SK-N-SH treated with all-trans-retinoic acid at 6 μM for 48 hours (cell line): ENCODE measurements around the gene WASF3.

Source experiments
- ATAC-seq: fragments of 200-7000 bp; cut with Tn5 transposase; 3 replicates; pipeline ENCODE4 v1.9.1; 2020; ENCODE audit warnings: mild to moderate bottlenecking, moderate library complexity
- ARNTL ChIP-seq: fragments of 450-650 bp; formaldehyde crosslinking; IDR thresholded peaks from 2 replicates; pipeline ENCODE4 v1.5.0; 2020; ENCODE audit warnings: low read depth, mild to moderate bottlenecking, moderate library complexity, borderline replicate concordance
- CREB5 ChIP-seq: fragments of 250-450 bp; sonication (Bioruptor Pico); IDR thresholded peaks from 2 replicates; pipeline ENCODE4 v1.5.1; 2020; ENCODE audit warnings: low read depth, mild to moderate bottlenecking, moderate library complexity
- CSDC2 ChIP-seq: fragments of 250-450 bp; sonication (Bioruptor Pico); IDR thresholded peaks from 2 replicates; pipeline ENCODE4 v1.5.0; 2020; ENCODE audit warnings: mild to moderate bottlenecking, moderate library complexity
- CSRNP3 ChIP-seq: fragments of 250-450 bp; sonication (Bioruptor Pico); IDR thresholded peaks from 2 replicates; pipeline ENCODE4 v1.5.1; 2021; ENCODE audit warnings: mild to moderate bottlenecking, moderate library complexity
- ESRRG ChIP-seq: fragments of 250-450 bp; sonication (Bioruptor Pico); IDR thresholded peaks from 2 replicates; pipeline ENCODE4 v1.6.1; 2021; ENCODE audit warnings: mild to moderate bottlenecking
- GLIS3 ChIP-seq: fragments of 250-450 bp; sonication (Bioruptor Pico); IDR thresholded peaks from 2 replicates; pipeline ENCODE4 v1.5.0; 2020; ENCODE audit warnings: mild to moderate bottlenecking, moderate library complexity
- ISL1 ChIP-seq: fragments of 250-450 bp; sonication (Bioruptor Pico); IDR thresholded peaks from 2 replicates; pipeline ENCODE4 v2.1.2; 2022; ENCODE audit warnings: mild to moderate bottlenecking, moderate library complexity
- OSR1 ChIP-seq: fragments of 250-450 bp; sonication (Bioruptor Pico); IDR thresholded peaks from 2 replicates; pipeline ENCODE4 v1.8.0; 2022; ENCODE audit warnings: moderate library complexity, mild to moderate bottlenecking, inconsistent platforms
- PPARA ChIP-seq: fragments of 250-450 bp; sonication (Bioruptor Pico); IDR thresholded peaks from 2 replicates; pipeline ENCODE4 v1.5.0; 2020; ENCODE audit warnings: mild to moderate bottlenecking, borderline replicate concordance
- SNAI2 ChIP-seq: fragments of 250-450 bp; sonication (Bioruptor Pico); IDR thresholded peaks from 2 replicates; pipeline ENCODE4 v1.5.0; 2020; ENCODE audit warnings: mild to moderate bottlenecking, moderate library complexity
- TCF4 ChIP-seq: fragments of 250-450 bp; sonication (Bioruptor Pico); IDR thresholded peaks from 2 replicates; pipeline ENCODE4 v1.8.0; 2021; ENCODE audit warnings: mild to moderate bottlenecking, moderate library complexity, borderline replicate concordance
- TOX ChIP-seq: fragments of 250-450 bp; sonication (Bioruptor Pico); IDR thresholded peaks from 2 replicates; pipeline ENCODE4 v1.8.0; 2021; ENCODE audit warnings: mild to moderate bottlenecking, moderate library complexity, borderline replicate concordance
- TSHZ2 ChIP-seq: fragments of 250-450 bp; sonication (Bioruptor Pico); IDR thresholded peaks from 2 replicates; pipeline ENCODE4 v1.5.0; 2020; ENCODE audit warnings: mild to moderate bottlenecking, moderate library complexity
- ZC3H10 ChIP-seq: fragments of 250-450 bp; sonication (Bioruptor Pico); IDR thresholded peaks from 2 replicates; pipeline ENCODE4 v1.5.1; 2021; ENCODE audit warnings: mild to moderate bottlenecking, moderate library complexity
- ZFP3 ChIP-seq: fragments of 250-450 bp; sonication (Bioruptor Pico); IDR thresholded peaks from 2 replicates; pipeline ENCODE4 v1.5.0; 2020; ENCODE audit warnings: mild to moderate bottlenecking, moderate library complexity
- ZFP30 ChIP-seq: fragments of 450-650 bp; formaldehyde crosslinking; IDR thresholded peaks from 2 replicates; pipeline ENCODE4 v1.5.0; 2022; ENCODE audit warnings: mild to moderate bottlenecking, moderate library complexity
- ZNF565 ChIP-seq: fragments of 450-650 bp; formaldehyde crosslinking; conservative IDR thresholded peaks from 2 replicates; pipeline ENCODE4 v1.5.0; 2020; ENCODE audit warnings: low read depth, mild to moderate bottlenecking, moderate library complexity
- ZNF70 ChIP-seq: fragments of 450-650 bp; formaldehyde crosslinking; IDR thresholded peaks from 2 replicates; pipeline ENCODE4 v1.5.0; 2020; ENCODE audit warnings: mild to moderate bottlenecking, moderate library complexity
- ZNF8 ChIP-seq: fragments of 450-650 bp; formaldehyde crosslinking; IDR thresholded peaks from 2 replicates; pipeline ENCODE4 v1.5.0; 2020; ENCODE audit warnings: mild to moderate bottlenecking, moderate library complexity

WASF3 gene

GRCh38 chr13:26698392-26699196, 141.1 kb downstream of the WASF3 start:
- no peak for TF ChIP-seq CREB5 (CRISPR knock-in tag)
- TF ChIP-seq ESRRG (CRISPR knock-in tag), result no peak
- no peak for TF ChIP-seq GLIS3 (CRISPR knock-in tag)
- TF ChIP-seq ZNF565 (CRISPR knock-in tag), result no peak
- no peak for TF ChIP-seq ZNF8 (CRISPR knock-in tag)
- TF ChIP-seq OSR1, result no peak
- peak; percentile 95 for ATAC-seq

GRCh38 chr13:26699197-26699490, 141.7 kb downstream of the WASF3 start:
- no peak for ATAC-seq
- TF ChIP-seq ZC3H10 (CRISPR knock-in tag), result no peak
- TF ChIP-seq CSRNP3 (CRISPR knock-in tag), result no peak
- no peak for TF ChIP-seq ISL1
- TF ChIP-seq TCF4, result no peak
- no peak for TF ChIP-seq SNAI2 (CRISPR knock-in tag)
- no peak for TF ChIP-seq TOX
- no peak for TF ChIP-seq ZFP30
- TF ChIP-seq, all 23 proteins: peak for 0

- no peak for ATAC-seq
- TF ChIP-seq CSRNP3 (CRISPR knock-in tag), result no peak
- TF ChIP-seq ESRRG (CRISPR knock-in tag), result no peak
- TF ChIP-seq ZNF565 (CRISPR knock-in tag), result no peak
- TF ChIP-seq TOX, result no peak
- no peak for TF ChIP-seq GLIS3 (CRISPR knock-in tag)
- no peak for TF ChIP-seq ISL1
- TF ChIP-seq CREB5 (CRISPR knock-in tag), result no peak
- no peak for TF ChIP-seq TCF4
- TF ChIP-seq PPARA (CRISPR knock-in tag), result no peak
- TF ChIP-seq ARNTL, result no peak
These were observed 148.1 kb downstream of the WASF3 start for GRCh38 chr13:26705536-26705935.

- ATAC-seq, result no peak
- TF ChIP-seq TCF4 (no peak), ISL1 (no peak), ZFP30 (no peak), ZNF70 (CRISPR knock-in tag) (no peak), ZNF8 (CRISPR knock-in tag) (no peak), OSR1 (no peak), ZFP3 (CRISPR knock-in tag) (no peak), ARNTL (no peak), CREB5 (CRISPR knock-in tag) (no peak), CSDC2 (CRISPR knock-in tag) (no peak), TOX (no peak), TSHZ2 (CRISPR knock-in tag) (no peak)
These were observed 148.9 kb downstream of the WASF3 start for GRCh38 chr13:26706381-26706780.
